Lower leg skin (tissue), 3 donors: ENCODE data around the gene CLSTN2.

ENCODE experiments used
- CTCF ChIP-seq, 3 donors: fragments of 450-650 bp; IDR thresholded peaks; one replicate each; pipeline ENCODE4 v1.5.1; 2016; ENCODE audit warnings: antibody characterized with exemption in 3 of 3, mild to moderate bottlenecking in 3 of 3, moderate library complexity in 2 of 3
- POLR2A ChIP-seq, 2 donors: fragments of 450-650 bp; IDR thresholded peaks; one replicate each; pipeline ENCODE4 v1.6.1; 2016 to 2017; ENCODE audit warnings: antibody characterized with exemption in 2 of 2, mild to moderate bottlenecking in 1 of 2, moderate library complexity in 1 of 2

- TF ChIP-seq CTCF (IDR thresholded peaks at IDR 0.05) (no peak), POLR2A (IDR thresholded peaks at IDR 0.05) (no peak)
These were observed 159.5 kb downstream of the CLSTN2 start for GRCh38 chr3:140094487-140094886.
